Mesenchymal stem cell (in vitro differentiated cells and primary cell): Measurements from ENCODE around the gene CD163.
"Not testable (repeated sequence)": the region's sequence is repeated elsewhere in the genome, so short reads cannot be mapped to it uniquely, and the experiment has no call there.

ENCODE experiments used
- DNase-seq: peaks from one replicate; pipeline ENCODE4 v3.0.0-alpha.2; 2013
- H2AFZ ChIP-seq: one replicate; pipeline ENCODE4 v1.6.1; 2013; ENCODE audit warnings: low read depth, mild to moderate bottlenecking, control low read depth, inconsistent platforms, low read length, moderate library complexity
- H2AK5ac ChIP-seq: 2 replicates; pipeline ENCODE4 v1.6.1; 2013; ENCODE audit warnings: low read length, moderate library complexity, mild to moderate bottlenecking, inconsistent platforms; ENCODE audit not compliant: severe bottlenecking
- H2BK120ac ChIP-seq: one replicate; pipeline ENCODE4 v1.6.1; 2013; ENCODE audit warnings: low read depth, mild to moderate bottlenecking, inconsistent platforms, low read length, moderate library complexity
- H2BK12ac ChIP-seq, 2 experiments: one replicate each; pipeline ENCODE4 v1.6.1; 2013; ENCODE audit warnings: inconsistent platforms in 2 of 2, low read length in 2 of 2, mild to moderate bottlenecking in 2 of 2, moderate library complexity in 2 of 2, control low read depth in 1 of 2
- H2BK15ac ChIP-seq: one replicate; pipeline ENCODE4 v1.6.1; 2013; ENCODE audit warnings: mild to moderate bottlenecking, low read depth, inconsistent platforms; ENCODE audit not compliant: poor library complexity, severe bottlenecking
- H2BK5ac ChIP-seq: 2 replicates; pipeline ENCODE4 v1.6.1; 2013; ENCODE audit warnings: low read depth, mild to moderate bottlenecking, low read length, control low read depth, inconsistent platforms; ENCODE audit not compliant: poor library complexity, severe bottlenecking
- H3K14ac ChIP-seq, 2 experiments: one replicate each; pipeline ENCODE4 v1.6.1; 2013; ENCODE audit warnings: inconsistent platforms in 2 of 2, low read length in 2 of 2, control low read depth in 1 of 2, mild to moderate bottlenecking in 1 of 2, moderate library complexity in 1 of 2
- H3K18ac ChIP-seq, 2 experiments: one replicate each; pipeline ENCODE4 v1.6.1; 2013; ENCODE audit warnings: inconsistent platforms in 2 of 2, low read length in 2 of 2, control low read depth in 1 of 2, low read depth in 1 of 2, mild to moderate bottlenecking in 1 of 2
- H3K23ac ChIP-seq, 2 experiments: one replicate each; pipeline ENCODE4 v1.6.1; 2013; ENCODE audit warnings: inconsistent platforms in 2 of 2, low read length in 2 of 2, mild to moderate bottlenecking in 2 of 2, moderate library complexity in 2 of 2, control low read depth in 1 of 2
- H3K27ac ChIP-seq: 2 replicates; pipeline ENCODE4 v1.5.1; 2013; ENCODE audit warnings: mild to moderate bottlenecking, moderate library complexity, low read length, control low read depth, inconsistent platforms; ENCODE audit not compliant: poor library complexity, severe bottlenecking
- H3K27me3 ChIP-seq, 2 experiments: 2 replicates each; pipeline versions ENCODE4 v1.6.1 to v1.7.0; 2013; ENCODE audit warnings: low read length in 2 of 2, mild to moderate bottlenecking in 2 of 2, moderate library complexity in 2 of 2, control low read depth in 1 of 2, inconsistent platforms in 1 of 2; ENCODE audit not compliant: control insufficient read depth in 1 of 2, insufficient read depth in 1 of 2
- H3K36me3 ChIP-seq, 2 experiments: 2 replicates each; pipeline versions ENCODE4 v1.6.1 to v1.7.0; 2013; ENCODE audit warnings: low read length in 2 of 2, control low read depth in 1 of 2, inconsistent platforms in 1 of 2, low read depth in 1 of 2, mild to moderate bottlenecking in 1 of 2; ENCODE audit not compliant: insufficient read depth in 2 of 2, control insufficient read depth in 1 of 2
- H3K4ac ChIP-seq, 2 experiments: one replicate each; pipeline ENCODE4 v1.6.1; 2013; ENCODE audit warnings: inconsistent platforms in 2 of 2, low read length in 2 of 2, mild to moderate bottlenecking in 2 of 2, moderate library complexity in 2 of 2, control low read depth in 1 of 2, low read depth in 1 of 2
- H3K4me1 ChIP-seq: 2 replicates; pipeline ENCODE4 v1.6.1; 2013; ENCODE audit warnings: low read depth, low read length, control low read depth; ENCODE audit not compliant: control insufficient read depth, insufficient read depth
- H3K4me2 ChIP-seq: 2 replicates; pipeline ENCODE4 v1.6.1; 2013; ENCODE audit warnings: low read length, mild to moderate bottlenecking, inconsistent platforms; ENCODE audit not compliant: poor library complexity, severe bottlenecking
- H3K4me3 ChIP-seq, 2 experiments: 2 replicates each; pipeline versions ENCODE4 v1.5.1 to v1.7.0; 2013; ENCODE audit warnings: low read length in 2 of 2, mild to moderate bottlenecking in 2 of 2, control low read depth in 1 of 2, low read depth in 1 of 2; ENCODE audit not compliant: insufficient read depth in 1 of 2
- H3K79me1 ChIP-seq: replicated peaks from 2 replicates; pipeline ENCODE4 v1.6.1; 2013; ENCODE audit warnings: mild to moderate bottlenecking, control low read depth, low read length, inconsistent platforms; ENCODE audit not compliant: poor library complexity, severe bottlenecking
- H3K9ac ChIP-seq: 2 replicates; pipeline ENCODE4 v1.7.0; 2013; ENCODE audit warnings: mild to moderate bottlenecking, low read length, moderate library complexity
- H3K9me3 ChIP-seq: 2 replicates; pipeline ENCODE4 v1.7.0; 2013; ENCODE audit warnings: mild to moderate bottlenecking, low read length; ENCODE audit not compliant: control insufficient read depth
- H4K8ac ChIP-seq: one replicate; pipeline ENCODE4 v1.6.1; 2013; ENCODE audit warnings: inconsistent platforms, mild to moderate bottlenecking, low read length, moderate library complexity
- H4K91ac ChIP-seq: one replicate; pipeline ENCODE4 v1.6.1; 2013; ENCODE audit warnings: mild to moderate bottlenecking, low read length, inconsistent platforms
- WGBS: methylation state at CpG from one replicate; pipeline ENCODE4 v1.1.7; 2013; ENCODE audit warnings: mixed read lengths; 5-methylcytosine and 5-hydroxymethylcytosine counted together

Gene CD163

DNA sequence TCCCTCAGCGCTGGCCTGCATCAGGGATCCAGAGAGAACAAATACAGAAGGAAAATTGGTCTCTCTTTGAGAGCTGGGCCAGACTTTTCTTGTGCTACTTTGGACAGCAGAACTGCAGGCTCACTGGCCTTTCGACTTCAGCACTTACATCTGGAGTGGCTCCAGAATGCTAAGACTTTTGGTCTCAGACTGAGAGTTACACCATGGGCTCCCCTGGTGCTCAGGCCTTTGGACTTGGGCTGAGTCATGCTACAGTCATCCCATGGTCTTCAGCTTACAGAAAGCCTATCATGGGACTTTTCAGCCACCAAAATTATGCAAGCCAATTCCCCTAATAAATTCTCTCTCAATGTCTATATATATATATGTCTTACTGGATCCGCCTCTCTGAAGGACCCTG lies 9.0 kb upstream of the CD163 start:
- Histone ChIP-seq H3K27ac (no peak overlapping the region), H3K4ac (no peak overlapping the region), H3K79me1 (no peaks in the 10 kb centered on the region), H3K4me3 (no peak overlapping the region), H3K36me3 (no peaks in the 10 kb centered on the region), H3K27me3 (no peaks in the 10 kb centered on the region), H3K4me1 (no peaks in the 10 kb centered on the region), H2BK120ac (no peak overlapping the region), H3K14ac (no peak overlapping the region), H4K8ac (no peak overlapping the region), H2BK12ac (no peak overlapping the region), H2AFZ (no peak overlapping the region), H2BK5ac (no peak overlapping the region), H3K9me3 (no peaks in the 10 kb centered on the region), H2AK5ac (no peak overlapping the region), H3K23ac (no peak overlapping the region), H4K91ac (no peak overlapping the region), H2BK15ac (no peak overlapping the region), H3K9ac (no peak overlapping the region), H3K18ac (no peak overlapping the region), H3K4me2 (no peak overlapping the region)
- 59% methylated on average over 3 of the region's 3 CpGs for WGBS
- peak; percentile 86 for DNase-seq

DNA sequence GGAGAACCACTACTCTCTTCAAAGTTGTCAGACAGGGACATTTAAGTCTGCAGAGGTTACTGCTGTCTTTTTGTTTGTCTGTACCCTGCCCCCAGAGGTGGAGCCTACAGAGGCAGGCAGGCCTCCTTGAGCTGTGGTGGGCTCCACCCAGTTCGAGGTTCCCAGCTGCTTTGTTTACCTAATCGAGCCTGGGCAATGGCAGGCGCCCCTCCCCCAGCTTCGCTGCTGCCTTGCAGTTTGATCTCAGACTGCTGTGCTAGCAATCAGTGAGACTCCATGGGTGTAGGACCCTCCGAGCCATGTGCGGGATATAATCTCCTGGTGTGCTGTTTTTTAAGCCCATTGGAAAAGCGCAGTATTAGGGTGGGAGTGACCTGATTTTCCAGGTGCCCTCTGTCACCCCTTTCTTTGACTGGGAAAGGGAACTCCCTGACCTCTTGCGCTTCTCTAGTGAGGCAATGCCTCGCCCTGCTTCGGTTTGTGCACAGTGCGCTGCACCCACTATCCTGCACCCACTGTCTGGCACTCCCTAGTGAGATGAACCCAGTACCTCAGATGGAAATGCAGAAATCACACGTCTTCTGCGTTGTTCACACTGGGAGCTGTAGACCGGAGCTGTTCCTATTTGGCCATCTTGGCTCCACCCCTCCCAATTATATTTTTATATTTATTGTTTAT lies 6.4 kb upstream of the CD163 start:
- H3K4me3 ChIP-seq, H2AFZ ChIP-seq: not testable (repeated sequence)

DNA sequence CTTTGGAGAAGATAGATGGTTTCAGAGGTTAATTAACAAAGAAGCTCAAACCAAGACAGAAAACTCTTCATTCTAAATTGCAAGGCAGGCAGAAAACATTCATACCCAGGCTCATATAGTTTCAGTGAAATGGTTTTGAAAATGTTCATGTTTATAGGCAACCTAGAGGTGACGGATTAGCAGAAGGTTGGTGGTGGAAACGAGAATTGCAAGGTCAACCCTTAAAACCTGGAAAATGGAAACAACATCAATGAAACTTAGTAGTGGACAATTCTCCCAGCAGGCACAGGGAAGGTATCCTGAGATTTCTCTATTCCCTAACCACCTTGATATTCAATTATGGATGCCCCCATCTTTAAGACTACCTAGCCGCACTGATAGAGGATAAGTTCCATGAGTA lies 965 bp downstream of the CD163 start:
- H4K91ac ChIP-seq, result no peak overlapping the region
- no peak overlapping the region for H4K8ac ChIP-seq
- H2BK120ac ChIP-seq, result no peak overlapping the region
- no peak overlapping the region for H2BK12ac ChIP-seq
- H3K14ac ChIP-seq, result no peak overlapping the region
- WGBS, result 91% methylated on average over 3 of the region's 3 CpGs
- H3K23ac ChIP-seq, result no peak overlapping the region
- H2BK5ac ChIP-seq, result no peak overlapping the region
- H3K27me3 ChIP-seq, result no peaks in the 10 kb centered on the region
- no peaks in the 10 kb centered on the region for H3K36me3 ChIP-seq
- H3K4me2 ChIP-seq, result no peak overlapping the region
- no peak overlapping the region for H3K4me3 ChIP-seq
- H3K79me1 ChIP-seq, result no peaks in the 10 kb centered on the region
- no peak overlapping the region for H2BK15ac ChIP-seq
- H3K18ac ChIP-seq, result no peak overlapping the region
- no peak for DNase-seq
- no peak overlapping the region for H3K27ac ChIP-seq
- H3K4me1 ChIP-seq, result no peaks in the 10 kb centered on the region
- no peak overlapping the region for H2AK5ac ChIP-seq
- no peak overlapping the region for H3K4ac ChIP-seq
- no peak overlapping the region for H2AFZ ChIP-seq
- no peaks in the 10 kb centered on the region for H3K9me3 ChIP-seq
- no peak overlapping the region for H3K9ac ChIP-seq

More for the DNA sequence above, 6.4 kb upstream of the CD163 start:
- H2BK120ac ChIP-seq, H4K8ac ChIP-seq, H3K23ac ChIP-seq, H3K4me1 ChIP-seq, DNase-seq, H3K4ac ChIP-seq, H2BK15ac ChIP-seq, H3K27ac ChIP-seq, H3K9ac ChIP-seq, H3K27me3 ChIP-seq, H3K18ac ChIP-seq, H2BK12ac ChIP-seq, H4K91ac ChIP-seq, H3K9me3 ChIP-seq, H3K4me2 ChIP-seq, H2AK5ac ChIP-seq, H2BK5ac ChIP-seq, H3K14ac ChIP-seq, H3K36me3 ChIP-seq, H3K79me1 ChIP-seq: not testable (repeated sequence)
- 92% methylated on average over 11 of the region's 14 CpGs for WGBS

DNA sequence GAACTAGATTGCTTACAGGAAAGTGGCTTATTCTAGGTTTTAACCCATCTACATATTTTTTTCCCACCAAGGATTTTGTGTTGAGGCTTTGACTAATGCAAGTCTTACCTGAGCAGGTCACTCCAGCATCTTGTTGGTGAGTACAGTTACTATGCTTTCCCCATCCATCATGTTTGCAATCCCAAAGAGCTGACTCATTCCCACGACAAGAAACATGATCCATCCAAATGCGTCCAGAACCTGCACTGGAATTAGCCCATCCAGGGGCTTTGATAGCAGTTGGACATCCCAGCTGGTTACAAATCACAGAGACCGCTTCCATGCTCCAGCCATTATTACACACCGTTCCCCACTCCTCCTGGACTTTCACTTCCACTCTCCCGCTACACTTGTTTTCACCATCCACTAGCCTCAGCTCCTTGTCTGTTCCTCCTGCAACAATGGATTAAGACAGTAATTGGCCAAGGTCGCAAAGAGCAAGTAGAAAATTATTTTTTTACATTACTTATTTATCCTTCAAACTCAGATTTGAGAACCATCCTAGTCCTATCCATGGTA lies 2.5 kb downstream of the CD163 start:
- Histone ChIP-seq H3K14ac (no peak overlapping the region), H2AFZ (no peak overlapping the region), H4K91ac (no peak overlapping the region), H3K9ac (no peak overlapping the region), H3K79me1 (no peaks in the 10 kb centered on the region), H3K23ac (no peak overlapping the region), H3K18ac (no peak overlapping the region), H2BK15ac (no peak overlapping the region), H3K4me2 (no peak overlapping the region), H3K4ac (no peak overlapping the region), H3K4me3 (no peak overlapping the region), H3K36me3 (no peaks in the 10 kb centered on the region), H3K27me3 (no peaks in the 10 kb centered on the region), H2AK5ac (no peak overlapping the region), H3K9me3 (no peaks in the 10 kb centered on the region), H2BK12ac (no peak overlapping the region), H2BK120ac (no peak overlapping the region), H4K8ac (no peak overlapping the region), H3K4me1 (no peaks in the 10 kb centered on the region), H3K27ac (no peak overlapping the region), H2BK5ac (no peak overlapping the region)
- 73% methylated on average over 5 of the region's 6 CpGs for WGBS
- no peak for DNase-seq
